Hippocampal formation (tissue), 2 donors: ENCODE measurements around the gene SEPTIN1.
"Not testable (repeated sequence)": the region's sequence is repeated elsewhere in the genome, so short reads cannot be mapped to it uniquely, and the experiment has no call there.

Source experiments
- DNase-seq, 2 donors: peaks; one replicate each; lab custom pipeline; 2025; lab: John Stamatoyannopoulos, UW

The SEPTIN1 gene

DNA sequence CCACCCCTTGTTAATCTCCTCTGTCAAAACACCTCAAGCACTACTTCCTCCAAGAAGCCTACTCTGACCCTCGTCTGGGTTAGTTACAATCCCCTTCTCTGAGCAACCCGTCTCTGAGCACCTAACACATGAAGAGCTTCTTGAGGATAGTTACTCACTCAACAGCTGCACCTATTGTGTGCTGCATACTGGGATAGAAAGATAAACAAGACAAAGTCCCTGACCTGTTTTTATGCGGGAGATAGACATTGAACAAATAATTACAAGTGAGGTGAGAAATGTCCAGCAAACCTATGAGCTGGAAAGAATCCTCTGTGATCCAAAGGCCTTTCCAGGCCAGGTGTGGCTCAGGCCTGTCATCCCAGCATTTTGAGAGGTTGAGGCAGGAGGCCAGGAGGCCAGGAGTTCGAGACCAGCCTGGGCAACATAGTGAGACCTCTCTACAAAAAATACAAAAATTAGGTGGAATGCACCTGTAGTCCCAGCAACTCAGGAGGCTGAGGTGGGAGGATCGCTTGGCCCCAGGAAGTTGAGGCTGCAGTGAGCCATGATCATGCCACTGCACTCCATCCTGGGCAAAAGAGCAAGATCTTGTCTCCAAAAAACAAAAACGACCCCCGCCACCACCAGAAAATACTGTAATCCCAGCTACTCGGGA, 19.5 kb upstream of the SEPTIN1 start:
- DNase-seq = no peak

DNA sequence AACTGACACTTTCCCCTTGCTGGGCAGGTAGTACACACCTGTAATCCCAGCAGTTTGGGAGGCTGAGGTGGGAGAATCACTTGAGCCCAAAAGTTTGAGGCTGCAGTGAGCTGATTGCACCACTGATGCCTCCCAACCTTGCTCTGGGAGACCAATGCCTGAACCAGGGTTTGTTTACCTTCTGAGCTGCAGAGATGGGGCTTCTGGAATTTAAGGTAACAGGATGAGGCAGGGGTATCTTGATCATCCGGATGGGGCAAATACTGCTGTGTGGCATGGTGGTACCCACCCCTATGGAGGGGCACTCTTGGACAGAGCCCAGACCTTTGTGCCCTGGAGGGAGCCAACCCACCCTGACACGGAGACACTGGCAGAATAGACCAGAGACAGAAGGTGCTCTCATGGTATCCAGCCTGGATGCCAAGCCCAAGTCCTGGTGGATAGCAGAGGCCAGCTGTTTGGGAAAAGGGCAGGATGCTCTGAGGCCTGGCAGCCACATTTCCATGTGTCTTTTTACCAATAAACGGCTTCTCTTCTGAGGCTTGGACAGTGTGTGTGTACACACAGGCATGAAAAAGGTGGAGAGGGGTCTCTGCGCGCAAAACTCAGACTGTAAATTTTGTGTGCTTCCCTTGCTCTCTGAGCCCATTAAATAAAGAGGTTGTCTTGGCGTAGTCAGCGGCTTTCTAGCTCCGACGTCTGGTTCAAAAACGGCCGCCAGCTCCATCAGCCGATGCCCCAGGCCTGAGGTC, 17.2 kb upstream of the SEPTIN1 start:
- DNase-seq = no peak

DNA sequence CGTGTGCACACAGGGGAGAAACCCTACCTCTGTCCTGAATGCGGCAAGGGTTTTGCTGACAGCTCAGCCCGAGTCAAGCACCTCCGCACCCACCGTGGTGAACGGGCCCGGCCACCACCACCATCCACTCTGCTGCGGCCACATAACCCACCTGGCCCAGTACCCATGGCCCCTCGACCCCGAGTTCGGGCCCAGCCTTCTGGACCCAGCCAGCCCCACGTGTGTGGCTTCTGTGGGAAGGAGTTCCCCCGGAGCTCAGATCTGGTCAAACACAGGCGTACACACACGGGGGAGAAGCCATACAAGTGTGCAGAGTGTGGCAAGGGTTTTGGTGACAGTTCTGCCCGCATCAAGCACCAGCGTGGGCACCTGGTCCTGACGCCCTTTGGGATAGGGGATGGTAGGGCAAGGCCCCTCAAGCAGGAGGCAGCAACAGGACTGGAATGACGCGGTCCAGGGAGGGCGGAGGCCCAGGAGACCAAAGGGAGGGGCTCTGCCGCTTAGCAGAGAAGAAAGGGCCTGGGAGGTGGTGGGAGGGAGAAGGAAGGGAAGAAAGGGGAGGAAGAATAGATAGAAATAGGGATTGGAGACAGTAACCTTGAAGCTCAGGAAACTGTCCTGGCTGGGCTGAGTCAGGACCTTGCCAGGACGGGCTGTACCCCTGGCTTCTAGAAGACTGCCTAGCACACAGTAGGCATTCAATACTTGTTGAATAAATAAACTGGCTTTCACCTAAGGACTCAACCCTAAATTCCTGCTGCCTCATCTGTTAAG, 16.5 kb upstream of the SEPTIN1 start:
- DNase-seq = no peak

DNA sequence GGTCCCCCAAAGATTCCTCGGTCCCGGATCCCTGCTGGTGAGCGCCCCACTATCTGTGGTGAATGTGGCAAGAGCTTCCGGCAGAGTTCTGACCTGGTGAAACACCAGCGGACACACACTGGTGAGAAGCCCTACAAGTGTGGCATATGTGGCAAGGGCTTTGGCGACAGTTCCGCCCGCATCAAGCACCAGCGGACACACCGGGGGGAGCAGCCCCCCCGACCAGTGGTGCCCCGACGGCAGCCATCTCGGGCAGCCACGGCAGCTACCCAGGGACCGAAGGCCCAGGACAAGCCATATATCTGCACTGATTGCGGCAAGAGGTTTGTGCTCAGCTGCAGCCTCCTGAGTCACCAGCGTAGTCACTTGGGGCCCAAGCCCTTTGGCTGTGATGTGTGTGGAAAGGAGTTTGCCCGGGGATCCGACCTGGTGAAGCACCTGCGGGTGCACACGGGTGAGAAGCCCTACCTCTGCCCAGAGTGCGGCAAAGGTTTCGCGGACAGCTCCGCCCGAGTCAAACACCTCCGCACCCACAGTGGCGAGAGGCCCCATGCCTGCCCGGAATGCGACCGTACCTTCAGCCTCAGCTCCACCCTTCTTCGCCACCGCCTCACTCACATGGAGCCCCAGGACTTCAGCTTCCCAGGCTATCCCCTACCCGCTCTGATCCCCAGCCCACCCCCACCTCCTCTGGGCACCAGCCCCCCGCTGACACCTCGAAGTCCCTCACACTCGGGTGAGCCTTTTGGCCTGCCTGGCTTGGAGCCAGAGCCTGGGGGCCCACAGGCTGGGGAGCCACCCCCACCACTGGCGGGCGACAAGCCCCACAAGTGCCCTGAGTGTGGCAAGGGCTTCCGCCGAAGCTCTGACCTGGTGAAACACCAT, 15.7 kb upstream of the SEPTIN1 start:
- DNase-seq = no peak

DNA sequence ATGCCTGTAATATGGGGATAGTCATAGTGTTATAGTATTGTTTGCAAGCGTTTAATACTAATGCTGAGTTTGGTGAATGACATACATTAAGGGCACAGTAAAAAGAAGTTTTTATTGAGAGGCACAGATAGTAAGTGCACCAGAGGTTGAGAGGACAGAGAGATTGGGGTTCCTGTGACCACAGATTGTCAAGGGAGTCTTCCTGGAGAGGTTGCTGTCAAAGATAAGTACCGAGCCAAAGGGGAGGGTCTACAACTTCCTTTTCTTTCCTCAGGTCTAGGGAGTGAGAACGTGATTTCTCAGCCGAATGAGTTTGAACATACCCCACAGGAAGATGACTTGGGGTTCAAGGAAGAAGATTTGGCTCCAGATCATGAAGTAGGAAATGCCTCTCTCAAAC, 14.7 kb upstream of the SEPTIN1 start:
- DNase-seq = no peak

DNA sequence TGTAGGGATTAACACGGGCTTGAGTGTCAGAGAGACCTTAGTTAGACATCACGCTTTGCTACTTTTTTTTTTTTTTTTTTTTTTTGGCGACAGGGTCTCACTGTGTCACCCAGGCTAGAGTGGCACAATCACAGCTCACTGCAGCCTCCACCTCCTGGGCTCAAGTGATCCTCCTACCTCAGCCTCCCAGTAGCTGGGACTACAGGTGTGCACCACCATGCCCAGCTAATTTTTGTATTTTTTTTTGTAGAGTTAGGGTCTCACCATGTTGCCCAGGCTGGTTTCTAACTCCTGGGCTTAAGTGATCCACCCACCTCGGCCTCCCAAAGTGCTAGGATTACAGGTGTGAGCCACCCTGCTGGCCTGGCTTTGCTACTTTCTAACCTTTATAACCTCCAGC, 14.3 kb upstream of the SEPTIN1 start:
- not testable (repeated sequence) for DNase-seq

DNA sequence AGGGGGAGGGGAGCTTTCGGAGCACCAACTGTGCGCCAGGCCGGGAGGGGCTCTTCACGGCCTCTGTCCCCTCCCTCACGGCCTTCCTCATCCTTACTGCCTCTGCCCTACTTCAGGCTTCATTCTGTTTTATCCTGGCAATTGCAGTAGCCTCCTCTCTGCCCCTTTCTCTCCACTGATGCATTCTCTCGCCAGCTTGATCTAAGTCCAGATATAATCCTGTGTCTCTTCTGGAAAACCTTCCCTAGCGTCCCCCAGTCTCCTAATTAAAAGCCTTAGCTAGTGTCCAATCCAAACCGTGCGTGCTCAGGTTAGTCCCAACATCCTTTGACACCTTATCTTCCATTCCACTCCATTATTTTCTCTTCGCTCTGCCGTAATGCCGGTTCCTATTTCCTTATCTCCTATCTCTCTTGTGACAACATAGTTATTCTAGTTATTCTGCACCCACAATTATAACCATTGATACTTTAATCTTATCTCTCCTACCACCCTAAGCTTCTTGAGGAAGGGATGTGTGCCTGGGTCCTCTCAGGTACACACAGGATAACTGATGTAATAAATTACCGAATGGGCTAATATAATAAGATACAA, 13.7 kb upstream of the SEPTIN1 start:
- DNase-seq = peak in 1 of 2 donors; percentile 23

DNA sequence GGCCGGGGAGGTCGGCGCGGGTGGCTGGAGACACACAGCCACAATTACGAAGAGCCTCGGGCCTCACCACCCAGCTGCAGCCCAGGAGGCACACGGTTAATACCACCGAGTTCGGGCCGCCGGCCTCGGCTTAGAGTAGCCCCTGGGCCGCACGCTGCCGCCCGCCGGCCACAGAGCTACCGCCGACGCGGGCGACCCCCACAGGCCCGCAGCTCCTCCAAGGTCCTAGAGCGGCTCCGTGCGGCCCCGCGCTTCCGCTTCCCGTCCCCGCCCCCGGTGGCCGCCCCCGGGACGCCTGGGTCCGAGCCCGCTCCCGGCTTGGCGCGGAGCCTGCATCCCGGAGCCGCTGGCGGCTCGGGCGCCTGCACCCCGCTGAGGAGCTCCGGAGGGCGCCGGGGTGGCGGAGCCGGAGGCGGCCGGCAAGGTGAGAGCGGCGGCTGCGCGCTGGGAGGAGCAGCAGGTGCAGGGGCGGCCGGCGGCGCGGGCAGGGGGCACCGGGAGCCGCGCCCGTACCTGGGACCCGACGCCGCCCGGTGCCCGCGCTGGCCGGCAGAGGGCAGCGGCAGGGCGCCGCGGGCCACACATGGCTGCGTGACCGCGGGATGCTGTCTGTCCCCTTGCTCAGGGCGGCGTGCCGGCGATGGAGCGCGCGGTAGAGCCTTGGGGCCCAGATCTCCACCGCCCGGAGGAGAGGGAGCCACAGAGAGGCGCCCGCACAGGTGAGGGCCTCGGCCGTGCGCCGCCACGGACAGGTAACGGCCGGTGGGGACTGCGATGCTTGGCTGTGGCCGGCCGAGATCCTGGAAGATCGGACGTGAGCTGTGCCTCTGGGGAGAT, 13.0 kb upstream of the SEPTIN1 start, which contains the start of gene ZNF48:
TSS of gene ZNF48 (plus strand) at position 266 of the 837 bp plus-strand sequence. CDS start at position 641, 375 bp downstream.
- DNase-seq = peak; percentile 80 to 87

DNA sequence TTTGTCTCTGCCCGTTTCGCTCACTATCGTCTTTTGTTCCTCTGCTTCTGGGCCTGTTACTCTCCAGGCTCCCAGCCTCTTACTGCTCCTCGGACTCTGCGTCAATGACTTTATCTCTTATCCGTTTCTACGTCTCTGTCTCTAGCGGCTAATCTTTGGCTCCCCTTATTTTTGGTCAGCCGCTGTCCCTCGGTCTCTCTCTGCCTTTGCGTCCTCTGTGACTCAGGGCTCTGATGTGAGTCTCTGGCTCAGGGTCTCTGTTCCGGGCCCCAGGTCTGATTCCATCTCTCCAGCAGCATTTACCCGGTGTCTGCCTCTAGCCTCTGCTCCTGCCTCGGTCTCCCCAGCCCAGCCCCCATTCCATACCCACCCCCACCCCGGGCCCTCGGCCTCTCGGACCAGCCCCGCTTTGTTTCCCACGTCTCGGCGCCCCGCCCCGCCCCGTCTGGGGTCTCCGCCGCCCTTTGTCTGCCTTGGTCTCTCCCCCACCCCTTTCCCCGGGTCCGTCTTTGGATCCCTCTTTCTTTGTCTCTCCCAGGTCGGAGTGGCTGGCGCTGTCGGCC, 12.3 kb upstream of the SEPTIN1 start:
- no peak for DNase-seq

DNA sequence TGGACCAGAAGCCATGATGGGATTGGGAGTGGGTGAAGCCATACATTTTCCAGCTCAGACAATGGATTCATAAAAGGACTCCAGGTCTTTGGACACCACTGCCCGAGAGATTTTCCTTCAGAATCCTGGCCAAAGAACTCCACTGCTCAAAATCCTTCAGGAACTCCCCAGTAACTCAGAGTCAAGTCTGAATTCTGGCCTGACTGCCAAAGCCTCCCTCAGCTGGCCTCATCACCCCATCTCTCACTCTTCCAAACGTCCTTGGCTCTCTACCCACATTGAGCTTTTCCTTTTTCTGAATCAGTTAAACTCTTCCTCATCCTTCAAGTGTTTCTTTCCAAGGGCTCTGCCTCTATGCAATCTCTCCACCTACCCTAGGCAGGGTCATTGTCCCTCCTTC, 1.2 kb upstream of the SEPTIN1 start:
- DNase-seq = no peak

DNA sequence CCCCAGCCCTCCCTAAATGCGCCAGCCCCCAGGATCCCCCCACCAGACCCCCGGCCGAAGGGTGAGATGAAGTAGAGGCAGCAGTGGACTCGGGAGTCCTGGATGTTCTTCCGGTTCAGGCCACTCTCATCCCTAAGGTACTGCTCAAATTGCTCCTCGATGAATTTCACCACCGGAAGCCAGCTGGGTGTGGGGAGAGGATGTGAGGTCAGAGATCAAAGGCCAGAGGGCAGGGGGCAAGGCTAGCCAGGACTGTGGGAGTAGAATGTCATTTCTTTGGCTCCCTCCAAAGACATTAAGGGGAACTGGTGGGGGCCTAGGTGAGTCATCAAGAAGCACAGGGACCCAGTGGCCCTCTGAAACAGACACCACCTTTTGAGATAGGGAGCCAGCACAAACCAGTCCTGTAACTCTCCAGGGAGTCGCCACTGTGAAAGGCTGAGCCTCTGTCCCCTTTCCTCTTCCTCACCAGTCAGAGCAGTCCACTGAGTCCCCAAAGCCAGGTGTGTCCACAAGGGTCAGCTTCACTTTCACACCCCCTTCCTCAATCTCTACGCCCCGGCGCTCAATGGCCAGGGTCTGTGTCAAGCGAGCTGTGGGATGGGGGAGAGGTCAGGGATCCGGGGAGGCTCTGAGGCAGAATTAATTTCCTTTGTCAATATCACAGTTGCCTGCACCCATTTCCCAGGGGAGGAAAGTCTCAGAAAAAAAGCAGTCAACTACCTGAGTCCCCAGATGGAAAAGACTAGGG, 895 bp downstream of the SEPTIN1 start:
- no peak for DNase-seq

DNA sequence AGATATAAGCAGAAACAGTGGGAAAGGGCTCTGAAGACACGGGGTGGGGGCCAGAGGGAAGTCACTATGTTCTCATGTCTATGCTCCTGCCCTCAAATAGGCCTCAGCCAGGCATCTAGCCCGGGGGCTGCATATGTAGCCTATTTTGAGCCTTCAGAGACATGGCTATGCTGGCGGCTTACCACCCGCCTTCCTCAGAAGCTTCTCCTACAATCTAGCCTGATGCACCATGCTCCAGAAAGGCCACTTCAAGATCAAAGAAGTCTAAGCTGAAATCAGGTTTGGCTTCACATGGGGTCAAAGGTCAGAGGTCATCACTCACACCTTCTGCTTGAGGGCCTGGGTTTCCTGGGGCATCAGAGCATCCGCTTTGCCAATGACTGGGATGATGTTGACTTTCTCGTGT, 1.6 kb downstream of the SEPTIN1 start:
- DNase-seq = no peak

DNA sequence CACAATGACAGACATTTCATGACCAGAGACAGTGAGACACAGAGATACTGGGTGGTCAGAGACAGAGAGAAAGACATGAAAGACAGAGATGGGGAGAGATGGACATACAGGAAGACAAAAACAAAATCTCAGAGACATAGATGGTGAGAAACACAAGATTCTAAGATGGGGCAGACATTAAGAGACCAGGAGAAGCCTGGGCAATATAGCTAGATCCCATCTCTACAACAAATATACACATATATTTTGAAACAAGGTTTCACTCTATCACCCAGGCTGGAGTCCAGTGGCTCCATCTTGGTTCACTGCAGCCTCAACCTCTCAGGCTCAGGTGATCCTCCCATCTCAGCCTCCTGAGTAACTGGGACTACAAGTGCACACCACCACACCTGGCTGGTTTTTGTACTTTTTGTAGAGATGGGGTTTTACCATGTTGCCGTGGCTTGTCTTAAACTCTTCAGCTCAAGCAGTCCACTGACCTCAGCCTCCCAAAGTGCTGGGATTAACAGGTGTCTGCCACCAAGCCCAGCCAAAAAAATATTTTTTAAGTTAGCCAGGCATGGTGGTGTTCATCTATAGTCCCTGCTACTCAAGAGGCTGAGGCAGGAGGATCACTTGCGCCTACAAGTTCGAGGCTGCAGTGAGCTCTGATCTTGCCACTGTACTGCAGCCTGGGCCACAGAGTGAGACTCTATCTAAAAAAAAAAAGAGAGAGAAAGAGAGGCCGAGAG, 2.1 kb downstream of the SEPTIN1 start:
- no peak for DNase-seq

DNA sequence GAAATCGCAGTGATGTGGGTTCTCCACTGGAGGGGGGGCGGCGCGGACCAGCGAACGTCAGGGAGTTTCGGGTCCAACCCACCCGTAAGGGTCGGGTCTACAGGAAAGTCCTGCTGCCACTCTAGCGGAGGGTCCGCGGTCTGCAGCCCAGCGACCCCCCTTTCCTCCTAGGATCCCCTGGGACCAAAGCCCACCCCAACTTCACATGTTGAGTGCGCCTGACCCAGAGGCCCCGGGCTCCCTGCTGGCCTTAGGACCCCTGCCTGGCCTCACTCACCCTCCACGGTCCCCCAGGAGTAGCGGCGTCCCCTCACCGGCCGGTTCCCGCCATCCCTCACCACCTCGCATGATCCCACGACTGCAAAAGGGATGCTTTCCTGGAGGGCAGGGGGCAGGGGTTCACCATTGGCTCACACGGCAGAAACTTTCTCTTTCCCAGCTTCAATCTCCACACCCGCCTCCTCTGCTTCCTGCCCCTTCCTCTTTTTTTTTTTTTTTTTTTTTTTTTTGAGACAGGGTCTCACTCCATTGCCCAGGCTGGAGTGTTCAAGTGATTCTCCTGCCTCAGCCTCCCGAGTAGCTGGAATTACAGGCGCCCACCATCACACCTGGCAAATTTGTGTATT, 3.1 kb downstream of the SEPTIN1 start:
- no peak for DNase-seq

DNA sequence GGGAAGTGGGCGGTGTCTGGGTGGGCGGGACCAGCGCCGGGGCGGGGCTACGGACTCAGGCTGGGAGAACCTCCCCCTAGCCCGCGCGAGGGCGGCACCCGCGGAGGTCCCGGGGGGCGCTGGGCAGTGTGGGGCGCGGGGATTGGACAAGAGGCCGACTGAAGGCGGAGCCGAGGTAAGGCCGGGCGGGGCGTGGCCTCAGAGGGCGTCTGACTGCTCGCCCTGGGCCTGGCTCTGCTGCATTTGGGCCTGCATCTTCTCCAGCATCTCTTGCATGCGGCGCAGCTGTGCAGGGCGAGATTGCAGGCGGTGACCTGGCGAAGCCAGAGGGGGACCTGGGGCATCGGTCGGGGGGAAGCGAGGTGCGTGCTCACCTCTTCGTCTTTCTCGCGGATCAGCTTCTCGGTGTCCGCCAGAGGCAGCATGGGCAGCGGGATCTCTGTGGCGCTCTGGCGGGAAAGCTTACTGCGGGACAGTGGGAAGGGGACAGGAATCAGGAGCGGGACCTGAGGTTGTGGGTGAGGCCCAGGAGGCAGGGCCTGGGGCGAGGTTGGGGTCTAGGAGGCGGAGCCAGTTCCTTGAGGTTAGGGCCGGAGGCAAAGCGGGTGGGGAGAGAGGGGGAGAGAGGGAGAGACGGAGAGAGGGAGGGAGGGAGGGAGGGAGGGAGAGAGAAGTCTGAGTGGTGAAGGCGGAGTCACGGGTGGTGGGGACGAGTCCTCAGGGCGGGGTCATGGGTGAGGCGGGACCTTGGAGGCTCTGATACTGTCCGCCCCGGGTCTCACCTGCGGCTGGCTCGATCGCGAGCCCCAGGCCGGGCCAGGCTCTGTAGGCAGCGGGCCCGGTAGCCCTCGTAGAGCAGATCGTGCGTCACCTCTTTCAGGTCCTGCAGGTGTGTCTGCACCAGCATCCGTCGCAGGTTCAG, 3.9 kb downstream of the SEPTIN1 start:
- peak; percentile 98 to 99 for DNase-seq

DNA sequence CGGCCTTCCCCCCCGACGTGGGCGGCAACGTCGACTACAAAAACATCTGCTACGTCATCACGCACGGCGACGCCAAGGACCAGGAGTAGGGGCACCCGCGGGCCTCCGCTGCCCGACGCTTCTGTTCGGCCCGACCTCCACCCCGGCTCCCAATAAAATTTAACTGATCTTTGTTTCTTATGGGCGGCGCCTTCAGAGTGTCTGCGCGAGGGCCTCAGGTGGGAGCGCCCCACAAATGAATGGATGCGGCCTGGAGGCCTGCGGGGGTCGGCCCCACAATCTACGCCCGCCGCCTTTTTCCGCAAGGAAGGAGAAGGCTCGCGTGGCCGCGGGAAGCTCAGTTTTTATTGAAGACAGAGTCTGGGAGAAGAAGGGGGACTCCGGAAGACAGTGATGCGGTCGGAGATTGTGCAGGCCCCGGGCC, 4.5 kb downstream of the SEPTIN1 start:
- DNase-seq = peak; percentile 83 to 92
